ENCODE data around the gene CASZ1. TPM values are rescaled to one million over a fixed set of nuclear protein-coding genes. Genes with fewer than 3 reads are reported as not detected.

The CASZ1 gene
- total and polyA plus RNA-seq, 2 donors (not counting 1 experiment from before 2014, with no cell fraction given) = 0.34 to 0.50 TPM

DNA sequence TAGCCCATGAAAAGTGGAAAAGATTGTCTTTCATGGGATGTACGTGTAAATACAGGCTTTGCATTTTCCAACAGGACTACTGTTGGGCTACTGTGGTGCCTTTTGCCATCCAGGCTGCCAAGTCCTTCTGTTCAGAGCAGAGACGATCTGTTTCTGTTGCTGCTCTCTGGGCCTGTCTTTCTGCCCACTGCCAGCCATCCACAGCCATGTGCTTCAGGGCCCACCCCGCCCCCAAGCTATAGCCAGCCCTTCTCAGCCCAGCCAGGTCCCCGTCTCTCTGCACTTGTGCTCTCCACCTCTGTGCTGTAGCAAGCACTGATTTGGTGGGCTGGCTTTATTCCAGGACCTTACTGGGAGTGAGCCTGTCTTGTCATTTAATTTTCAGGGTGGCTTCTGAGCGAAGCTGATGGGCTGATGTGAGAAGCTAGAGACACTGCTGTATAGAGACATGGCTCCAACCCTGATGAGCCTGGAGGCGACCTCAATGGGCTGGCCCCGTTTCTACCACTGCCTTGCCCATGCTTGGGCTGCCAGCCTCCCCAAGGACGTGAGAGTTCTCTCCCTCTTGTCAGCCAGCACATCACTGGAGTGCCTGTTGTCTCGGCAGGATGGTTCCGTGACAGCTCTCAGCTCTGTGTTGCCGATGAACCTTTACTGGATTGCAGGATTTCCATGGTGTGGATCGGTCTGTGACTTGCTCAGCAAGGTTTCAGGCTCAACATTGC, 183.8 kb downstream of the CASZ1 start:
- no peak overlapping the region for H3K27ac ChIP-seq (ENCODE audit: insufficient read depth, low read length)

GRCh38 chr1:10610901-10611600, 185.4 kb downstream of the CASZ1 start:
- Histone ChIP-seq H3K9me3 (ENCODE audit: control insufficient read depth, insufficient read depth, low read depth, low read length) (no peaks in the 10 kb centered on the region), H3K4me1 (ENCODE audit: control insufficient read depth, extremely low read depth, insufficient read depth, low read length) (no peaks in the 10 kb centered on the region), H3K4me2 (ENCODE audit: extremely low read depth, insufficient read depth, low read length) (no peak overlapping the region), H3K36me3 (ENCODE audit: control insufficient read depth, insufficient read depth, low read length) (no peaks in the 10 kb centered on the region), H3K27ac (ENCODE audit: insufficient read depth, low read length) (no peak overlapping the region), H3K9ac (ENCODE audit: insufficient read depth, low read length) (no peak overlapping the region), H4K20me1 (ENCODE audit: control insufficient read depth, extremely low read depth, insufficient read depth, low read length) (no peaks in the 10 kb centered on the region), H3K4me3 (replicated peaks in 1 of 4; ENCODE audit: control extremely low read depth in 1 of 4, insufficient read depth in 1 of 4, low read depth in 3 of 4, low read length in 4 of 4) (no peak overlapping the region), H2AFZ (ENCODE audit: low read length) (no peak overlapping the region), H3K79me2 (ENCODE audit: control insufficient read depth, insufficient read depth, low read length) (no peaks in the 10 kb centered on the region), H3K27me3 (ENCODE audit: control insufficient read depth, insufficient read depth, low read length) (no peaks in the 10 kb centered on the region)
- TF ChIP-seq CTCF (conservative IDR thresholded peaks at IDR 0.05 in 1 of 2, IDR thresholded peaks at IDR 0.05 in 1 of 2; ENCODE audit: low read depth in 1 of 2, low read length in 2 of 2) (no peak), EZH2 (IDR thresholded peaks at IDR 0.05; ENCODE audit: low read length, missing control alignments) (no peak)
- peak in 1 of 2 donors; percentile 46 for DNase-seq (ENCODE audit: low read depth in 2 of 2)

More for the DNA sequence above, 183.8 kb downstream of the CASZ1 start:
- TF ChIP-seq EZH2 (IDR thresholded peaks at IDR 0.05; ENCODE audit: low read length, missing control alignments) = no peak
- TF ChIP-seq CTCF (conservative IDR thresholded peaks at IDR 0.05 in 1 of 2, IDR thresholded peaks at IDR 0.05 in 1 of 2; ENCODE audit: low read depth in 1 of 2, low read length in 2 of 2) = no peak
- no peak overlapping the region for H3K9ac ChIP-seq (ENCODE audit: insufficient read depth, low read length)
- H3K9me3 ChIP-seq (ENCODE audit: control insufficient read depth, insufficient read depth, low read depth, low read length) = no peaks in the 10 kb centered on the region
- no peak overlapping the region for H2AFZ ChIP-seq (ENCODE audit: low read length)
- no peaks in the 10 kb centered on the region for H3K4me1 ChIP-seq (ENCODE audit: control insufficient read depth, extremely low read depth, insufficient read depth, low read length)
- H3K4me3 ChIP-seq (replicated peaks in 1 of 4; ENCODE audit: control extremely low read depth in 1 of 4, insufficient read depth in 1 of 4, low read depth in 3 of 4, low read length in 4 of 4) = no peak overlapping the region
- no peaks in the 10 kb centered on the region for H3K79me2 ChIP-seq (ENCODE audit: control insufficient read depth, insufficient read depth, low read length)
- no peak overlapping the region for H3K4me2 ChIP-seq (ENCODE audit: extremely low read depth, insufficient read depth, low read length)
- H4K20me1 ChIP-seq (ENCODE audit: control insufficient read depth, extremely low read depth, insufficient read depth, low read length) = no peaks in the 10 kb centered on the region
- no peaks in the 10 kb centered on the region for H3K36me3 ChIP-seq (ENCODE audit: control insufficient read depth, insufficient read depth, low read length)
- DNase-seq (ENCODE audit: low read depth in 2 of 2) = no peak
- H3K27me3 ChIP-seq (ENCODE audit: control insufficient read depth, insufficient read depth, low read length) = no peaks in the 10 kb centered on the region

DNA sequence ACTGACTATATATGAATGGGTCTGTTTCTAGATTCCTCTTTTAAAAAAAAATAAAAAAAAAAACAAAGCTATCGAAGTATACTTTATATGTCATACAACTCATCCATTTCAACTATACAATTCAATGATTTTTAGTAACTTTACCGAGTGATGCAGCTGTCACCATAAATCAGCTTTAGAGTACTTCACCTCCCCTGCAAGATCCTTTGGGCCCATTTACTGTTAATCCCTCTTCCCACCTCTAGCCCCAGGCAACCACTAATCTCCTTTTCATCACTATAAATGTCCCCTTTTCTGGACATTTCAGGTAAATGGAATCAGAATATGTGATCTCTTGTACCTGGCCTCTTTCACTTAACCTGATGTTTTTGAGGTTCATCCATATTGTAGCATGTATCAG, 187.8 kb downstream of the CASZ1 start:
- Histone ChIP-seq H4K20me1 (ENCODE audit: control insufficient read depth, extremely low read depth, insufficient read depth, low read length) (no peaks in the 10 kb centered on the region), H3K79me2 (ENCODE audit: control insufficient read depth, insufficient read depth, low read length) (no peaks in the 10 kb centered on the region), H3K36me3 (ENCODE audit: control insufficient read depth, insufficient read depth, low read length) (no peaks in the 10 kb centered on the region), H3K9ac (ENCODE audit: insufficient read depth, low read length) (no peak overlapping the region), H3K4me3 (replicated peaks in 1 of 4; ENCODE audit: control extremely low read depth in 1 of 4, insufficient read depth in 1 of 4, low read depth in 3 of 4, low read length in 4 of 4) (no peak overlapping the region), H3K4me2 (ENCODE audit: extremely low read depth, insufficient read depth, low read length) (no peak overlapping the region), H3K27ac (ENCODE audit: insufficient read depth, low read length) (no peak overlapping the region), H3K4me1 (ENCODE audit: control insufficient read depth, extremely low read depth, insufficient read depth, low read length) (no peaks in the 10 kb centered on the region), H3K9me3 (ENCODE audit: control insufficient read depth, insufficient read depth, low read depth, low read length) (no peaks in the 10 kb centered on the region), H3K27me3 (ENCODE audit: control insufficient read depth, insufficient read depth, low read length) (no peaks in the 10 kb centered on the region), H2AFZ (ENCODE audit: low read length) (no peak overlapping the region)
- no peak for TF ChIP-seq CTCF (conservative IDR thresholded peaks at IDR 0.05 in 1 of 2, IDR thresholded peaks at IDR 0.05 in 1 of 2; ENCODE audit: low read depth in 1 of 2, low read length in 2 of 2)
- TF ChIP-seq EZH2 (IDR thresholded peaks at IDR 0.05; ENCODE audit: low read length, missing control alignments) = no peak
- DNase-seq (ENCODE audit: low read depth in 2 of 2) = no peak
